Heart left ventricle (tissue), 16 donors: Measurements from ENCODE around the gene LYG2. TPM values are rescaled to one million over a fixed set of nuclear protein-coding genes. Genes with fewer than 3 reads are reported as not detected.
"Not testable (repeated sequence)": the region's sequence is repeated elsewhere in the genome, so short reads cannot be mapped to it uniquely, and the experiment has no call there.

ENCODE experiments used
- ATAC-seq, 4 donors: fragments of 200-7000 bp; cut with Tn5 transposase; one replicate each; pipeline ENCODE4 v1.9.1; 2020 to 2022; ENCODE audit warnings: moderate library complexity in 4 of 4, mild to moderate bottlenecking in 3 of 4, moderate number of reproducible peaks in 1 of 4
- DNase-seq, 5 donors: peaks; one replicate each; pipeline ENCODE4 v3.0.0-alpha.2; 2020
- H3K27ac ChIP-seq, 12 donors: fragments of 200-600 bp; sonication (generic) in 4 of 12; one replicate each; pipeline versions ENCODE4 v1.5.0 to v1.8.0; 2016 to 2022; ENCODE audit warnings: mild to moderate bottlenecking in 2 of 12
- H3K27me3 ChIP-seq, 9 donors: fragments of 200-600 bp; sonication (generic) in 2 of 9; one replicate each; pipeline versions ENCODE4 v1.5.1 to v1.8.0; 2016 to 2022; ENCODE audit warnings: mild to moderate bottlenecking in 3 of 9
- H3K36me3 ChIP-seq, 9 donors: fragments of 200-600 bp; sonication (generic) in 2 of 9; one replicate each; pipeline versions ENCODE4 v1.5.0 to v1.8.0; 2018 to 2022; ENCODE audit warnings: mild to moderate bottlenecking in 2 of 9
- H3K4me1 ChIP-seq, 12 donors: fragments of 200-600 bp; sonication (generic) in 4 of 12; one replicate each; pipeline versions ENCODE4 v1.5.0 to v1.8.0; 2016 to 2022; ENCODE audit warnings: mild to moderate bottlenecking in 3 of 12
- H3K4me3 ChIP-seq, 12 donors: fragments of 200-600 bp; sonication (generic) in 4 of 12; one replicate each; pipeline versions ENCODE4 v1.5.0 to v1.8.0; 2017 to 2022; ENCODE audit warnings: mild to moderate bottlenecking in 9 of 12, moderate library complexity in 4 of 12
- H3K9me3 ChIP-seq, 12 donors: fragments of 200-600 bp; sonication (generic) in 4 of 12; one replicate each; pipeline versions ENCODE4 v1.5.0 to v1.8.0; 2016 to 2022; ENCODE audit warnings: mild to moderate bottlenecking in 1 of 12
- CTCF ChIP-seq, 12 donors: fragments of 200-600 bp; sonication (generic) in 4 of 12; IDR thresholded peaks; one replicate each; pipeline versions ENCODE4 v1.5.0 to v1.8.0; 2018 to 2022; ENCODE audit warnings: antibody characterized with exemption in 12 of 12, mild to moderate bottlenecking in 5 of 12
- POLR2A ChIP-seq, 2 donors: fragments of 450-650 bp; IDR thresholded peaks; one replicate each; pipeline ENCODE4 v1.6.1; 2017; ENCODE audit warnings: antibody characterized with exemption in 2 of 2, mild to moderate bottlenecking in 2 of 2, moderate library complexity in 2 of 2
- WGBS, 4 donors: extraction: QIAGEN DNeasy Blood & Tissue Kit in 2 of 4; methylation state at CpG; one replicate each; pipeline versions ENCODE4 v1.1.5 to v1.1.7; 2013 to 2018; 5-methylcytosine and 5-hydroxymethylcytosine counted together
- intact Hi-C, 10 donors: fragments of 100-400 bp; cut with DNase I; formaldehyde crosslinking; loops; one replicate each; pipeline versions ENCODE4 v1.11.1 to v1.14.2; 2022
- polyA plus RNA-seq, 2 donors: library from polyadenylated mRNA; stranded (reverse); fragments of 200-250 nt; gene quantifications; one replicate each; pipeline ENCODE4 v1.2.3, GENCODE V29; 2013
- total RNA-seq, 9 donors: library from RNA; depleted of rRNA in 2 of 9; stranded (reverse); fragments of >200 nt in 2 of 9; fragmentation: NEBNext Ultra II Directional in 3 of 9; extraction: Animal tissue kit (Norgen Biotek cat#: 25700) in 3 of 9; gene quantifications; one replicate each; pipeline versions ENCODE4 v1.1.0 to v1.2.4, GENCODE V29; 2016 to 2023
- donor health status: ischemic (EF 13 %, LVEDD 7.1; RV severe dilation, severe dysfunction).
- donor health status: healthy with polysubstance abuse.
- donor health status: DM: no; HTN: yes; CAD: no.
- donor health status: DM: no; HTN: no; CAD: no.
- donor health status: ischemic (EF 25% LVEDD 6.9; RV normal size, moderate dysfunction).
- donor health status: ischemic (EF 25% LVEDD 5.7; RV mildly dilated, moderate dysfunction).
- donor health status: healthy.
- donor health status: DM: yes; HTN: yes; CAD: no.
- donor health status: ischemic (EF 35%, LVEDD 5.7; RV mildly dilated, moderate dysfunction).
- donor health status: nonischemic (EF 11% LVEDD 7.7; RV severe dilation, severe dysfunction).
- donor health status: DM: yes; HTN: yes; CAD: no.
- donor health status: PGD.
- donor health status: ischemic (EF 29% LVEDD 5.4; RV normal size, mild dysfunction).
- donor health status: nonischemic (EF 23%, LVEDD 6.1; RV moderate dilation, normal function).

LYG2 gene
- total and polyA plus RNA-seq, 11 donors = not detected

- DNase-seq (peak in 3 of 5 donors; percentile 20 to 27 (median 26)), ATAC-seq (peak; percentile 77 to 95 (median 90))
- H3K4me1 ChIP-seq = peaks cover 0 to 6% (median 0%) of the 10 kb centered on the region in 12 donors
- 53 to 74% (median 58%) methylated on average over 6 of the region's 6 CpGs for WGBS, 4 donors
- no peak overlapping the region for H3K4me3 ChIP-seq
- no peaks in the 10 kb centered on the region for H3K36me3 ChIP-seq
- H3K9me3 ChIP-seq = no peaks in the 10 kb centered on the region
- TF ChIP-seq POLR2A (IDR thresholded peaks at IDR 0.05) (no peak), CTCF (IDR thresholded peaks at IDR 0.05) (no peak)
- H3K27me3 ChIP-seq = no peaks in the 10 kb centered on the region
- intact Hi-C loops = no loop called here
- H3K27ac ChIP-seq = peak overlapping the region in 3 of 12 donors; percentile 17 to 37 (median 19)
These were observed 16.9 kb downstream of the LYG2 start for GRCh38 chr2:99238599-99238998.

GRCh38 chr2:99233177-99233576, 22.3 kb downstream of the LYG2 start:
- H3K36me3 ChIP-seq, ATAC-seq, H3K4me1 ChIP-seq, DNase-seq, H3K27ac ChIP-seq, intact Hi-C loops, H3K4me3 ChIP-seq, H3K27me3 ChIP-seq: not testable (repeated sequence)
- H3K9me3 ChIP-seq = peaks cover 0 to 21% (median 0%) of the 10 kb centered on the region in 12 donors

- no peak overlapping the region for H3K27ac ChIP-seq
- DNase-seq = no peak
- no peak for TF ChIP-seq POLR2A (IDR thresholded peaks at IDR 0.05)
- no peak for TF ChIP-seq CTCF (IDR thresholded peaks at IDR 0.05)
- ATAC-seq = no peak
- H3K4me1 ChIP-seq = no peaks in the 10 kb centered on the region
- 47 to 59% (median 49%) methylated on average over 4 of the region's 4 CpGs for WGBS, 4 donors
- no peak overlapping the region for H3K4me3 ChIP-seq
- H3K27me3 ChIP-seq = no peaks in the 10 kb centered on the region
- intact Hi-C loops = no loop called here
- peaks cover 0 to 4% (median 0%) of the 10 kb centered on the region in 9 donors for H3K36me3 ChIP-seq
- H3K9me3 ChIP-seq = no peaks in the 10 kb centered on the region
These were observed 37.5 kb downstream of the LYG2 start for GRCh38 chr2:99217929-99218501.

GRCh38 chr2:99216096-99216495, 39.4 kb downstream of the LYG2 start:
- Histone ChIP-seq H3K36me3 (peaks cover 0 to 4% (median 0%) of the 10 kb centered on the region in 9 donors), H3K27ac (no peak overlapping the region)

More at GRCh38 chr2:99216096-99216495, 39.4 kb downstream of the LYG2 start:
- no peak for ATAC-seq
- no peak for DNase-seq
- Histone ChIP-seq H3K27me3 (no peaks in the 10 kb centered on the region), H3K4me3 (no peak overlapping the region), H3K4me1 (no peaks in the 10 kb centered on the region), H3K9me3 (no peaks in the 10 kb centered on the region)
- TF ChIP-seq CTCF (IDR thresholded peaks at IDR 0.05) (no peak), POLR2A (IDR thresholded peaks at IDR 0.05) (no peak)
- WGBS, 4 donors = 89 to 94% (median 94%) methylated on average over 2 of the region's 2 CpGs
- intact Hi-C loops = no loop called here
